K562 (cell line): Measurements from ENCODE around the gene KCNMB2. TPM values are rescaled to one million over a fixed set of nuclear protein-coding genes. Genes with fewer than 3 reads are reported as not detected.

Experiments
- ATF4 ChIP-seq: fragments of 450-650 bp; formaldehyde crosslinking; IDR thresholded peaks from 2 replicates; pipeline ENCODE4 v1.4.0; 2022; ENCODE audit warnings: mild to moderate bottlenecking, moderate library complexity
- CEBPG ChIP-seq, 3 experiments: fragments of 200-800 bp in 1 of 3; sonication (Bioruptor generic) in 1 of 3; sonication (generic) in 1 of 3; formaldehyde crosslinking in 1 of 3; IDR thresholded peaks in 2 of 3; conservative IDR thresholded peaks in 1 of 3; 2 replicates each; pipeline versions ENCODE4 v1.6.1 to v1.8.0; 2016 to 2022; ENCODE audit warnings: missing compliant biosample characterization in 2 of 3, missing genetic modification characterization in 2 of 3, mild to moderate bottlenecking in 1 of 3, missing genetic modification reagents in 1 of 3
- MBD2 ChIP-seq: sonication (generic); IDR thresholded peaks from 2 replicates; pipeline ENCODE4 v1.6.1; 2016; ENCODE audit warnings: low read depth, borderline replicate concordance
- STAG1 ChIP-seq: sonication (generic); formaldehyde crosslinking; IDR thresholded peaks from 2 replicates; pipeline ENCODE4 v1.5.0; 2020; ENCODE audit warnings: missing genetic modification reagents, borderline replicate concordance
- TAF15 ChIP-seq: fragments of 200-400 bp; formaldehyde crosslinking; IDR thresholded peaks from 2 replicates; pipeline ENCODE4 v1.6.1; 2017; ENCODE audit warnings: mild to moderate bottlenecking, low read depth, low read length, moderate library complexity
- ZC3H8 ChIP-seq: fragments of 450-650 bp; IDR thresholded peaks from 2 replicates; pipeline ENCODE4 v1.6.1; 2017
- ZNF318 ChIP-seq, 2 experiments: fragments of 450-650 bp; IDR thresholded peaks; 2 replicates each; pipeline ENCODE4 v1.6.1; 2016; ENCODE audit warnings: mild to moderate bottlenecking in 2 of 2, borderline replicate concordance in 1 of 2, low read depth in 1 of 2, moderate library complexity in 1 of 2
- polyA plus RNA-seq, 8 experiments: library from polyadenylated mRNA; depleted of rRNA in 4 of 8; stranded (reverse) in 5 of 8; unstranded in 3 of 8; fragments of >200 nt; fragmentation: Nextera tagmentation in 2 of 8; fragmentation: Illumina TruSeq in 1 of 8; extraction: Ambion mirVana in 2 of 8; extraction: Trizol in 1 of 8; gene quantifications; 2 replicates each; pipeline versions ENCODE4 v1.2.1 to v1.2.3, GENCODE V29; 2011 to 2014; ENCODE audit warnings: inconsistent platforms in 1 of 8, missing spikeins in 1 of 8
- total RNA-seq, 7 experiments: library from RNA; depleted of rRNA in 6 of 7; stranded (reverse); fragments of >200 nt in 6 of 7; fragmentation: Illumina TruSeq in 2 of 7; extraction: Trizol in 2 of 7; gene quantifications; 2 replicates each; pipeline versions ENCODE4 v1.2.1 to v1.2.3, GENCODE V29; 2011 to 2021; ENCODE audit warnings: low replicate concordance in 1 of 7

Gene KCNMB2
- total and polyA plus RNA-seq, 9 of the 15 experiments (the other 6 are each of a cell fraction or from before 2014, with no cell fraction given), result 0.04 to 0.15 TPM; not detected in 7

- TF ChIP-seq ATF4 (CRISPR knock-in tag) (peak; percentile 75), MBD2 (no peak), CEBPG (CRISPR knock-in tag; IDR thresholded peaks at IDR 0.05) (no peak), CEBPG (tag; conservative IDR thresholded peaks at IDR 0.05 in 1 of 2, IDR thresholded peaks at IDR 0.05 in 1 of 2) (peak; percentile 52 to 72), ZC3H8 (no peak), ZNF318 (IDR thresholded peaks at IDR 0.05; ENCODE audit: borderline replicate concordance in 1 of 2, low read depth in 1 of 2) (no peak), STAG1 (no peak), TAF15 (no peak)
- TF ChIP-seq, all 486 proteins: peak for 2
Measured at GRCh38 chr3:178551916-178552321, 15.7 kb downstream of the KCNMB2 start (continued).
